Ishikawa (cell line): ENCODE results near the gene MICAL3.
A peak's percentile ranks its signal among the peaks of the same experiment; 100 is the strongest.

Experiments
- CEBPB ChIP-seq: IDR thresholded peaks from 2 replicates; pipeline ENCODE4 v1.6.1; 2012
- CREB1 ChIP-seq: IDR thresholded peaks from 2 replicates; pipeline ENCODE4 v1.6.1; 2012; ENCODE audit warnings: low read depth
- EGR1 ChIP-seq: IDR thresholded peaks from 2 replicates; pipeline ENCODE4 v1.6.1; 2012
- EP300 ChIP-seq: IDR thresholded peaks from 2 replicates; pipeline ENCODE4 v1.6.1; 2012; ENCODE audit warnings: borderline replicate concordance
- FOXM1 ChIP-seq: IDR thresholded peaks from 2 replicates; pipeline ENCODE4 v1.6.1; 2012; ENCODE audit warnings: low read depth, borderline replicate concordance
- NFIC ChIP-seq: IDR thresholded peaks from 2 replicates; pipeline ENCODE4 v1.6.1; 2012
- RAD21 ChIP-seq: IDR thresholded peaks from 2 replicates; pipeline ENCODE4 v1.6.1; 2012; ENCODE audit warnings: low read depth
- TAF1 ChIP-seq: IDR thresholded peaks from 2 replicates; pipeline ENCODE4 v1.6.1; 2012; ENCODE audit warnings: low read depth, mild to moderate bottlenecking
- TCF12 ChIP-seq: IDR thresholded peaks from 2 replicates; pipeline ENCODE4 v1.6.1; 2012; ENCODE audit warnings: low read depth
- TEAD4 ChIP-seq: IDR thresholded peaks from 2 replicates; pipeline ENCODE4 v1.6.1; 2012
- YY1 ChIP-seq: IDR thresholded peaks from 2 replicates; pipeline ENCODE4 v1.6.1; 2012; ENCODE audit warnings: low read depth
- ZBTB7A ChIP-seq: IDR thresholded peaks from 2 replicates; pipeline ENCODE4 v1.6.1; 2012; ENCODE audit warnings: low read depth
- TF ChIP-seq, protein P1 (sequence below): IDR thresholded peaks from 2 replicates; pipeline ENCODE4 v1.6.1; 2012
- TF ChIP-seq, protein P2 (sequence below): IDR thresholded peaks from 2 replicates; pipeline ENCODE4 v1.6.1; 2012; ENCODE audit warnings: low read depth, mild to moderate bottlenecking
- TF ChIP-seq, protein P3 (sequence below): IDR thresholded peaks from 2 replicates; pipeline ENCODE4 v1.6.1; 2012

The MICAL3 gene

DNA sequence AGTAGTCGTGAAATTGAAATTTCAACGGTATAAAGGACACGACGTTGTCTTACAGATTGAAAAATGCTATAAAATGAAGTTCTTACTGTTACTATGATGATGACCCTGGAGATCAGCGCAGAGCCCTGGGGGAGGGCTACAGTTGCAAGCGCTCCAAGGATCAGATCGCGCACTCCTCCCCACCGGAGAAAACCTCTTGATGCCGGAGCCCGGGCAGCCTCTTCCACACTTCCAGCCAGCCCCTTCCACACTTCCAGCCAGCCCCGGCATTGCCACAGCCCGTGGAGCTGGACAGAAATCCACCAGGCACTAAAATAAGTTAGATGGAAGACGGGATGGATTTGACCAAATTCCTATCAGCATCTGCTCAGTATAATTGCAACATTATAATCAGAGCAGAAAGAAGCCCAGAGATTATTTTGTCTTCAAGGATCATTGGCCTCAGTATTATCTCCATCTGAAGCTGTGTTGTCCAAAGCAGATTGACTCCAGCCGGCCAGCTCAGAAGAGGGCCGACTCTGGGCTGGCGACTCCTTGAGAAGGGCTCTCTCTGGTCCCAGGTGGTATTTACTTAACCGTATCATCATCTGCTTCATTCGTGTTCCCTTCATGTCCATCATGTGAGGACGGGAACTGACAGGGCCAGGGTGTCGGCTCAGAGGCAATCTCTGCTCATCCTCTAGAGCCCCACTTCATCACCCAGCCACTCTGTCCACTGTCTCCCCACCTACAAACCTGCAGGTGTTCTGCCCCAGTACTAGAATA lies 777 bp upstream of the MICAL3 start:
- no peak for TF ChIP-seq TCF12
- TF ChIP-seq RAD21: no peak
- TF ChIP-seq, protein P1, sequence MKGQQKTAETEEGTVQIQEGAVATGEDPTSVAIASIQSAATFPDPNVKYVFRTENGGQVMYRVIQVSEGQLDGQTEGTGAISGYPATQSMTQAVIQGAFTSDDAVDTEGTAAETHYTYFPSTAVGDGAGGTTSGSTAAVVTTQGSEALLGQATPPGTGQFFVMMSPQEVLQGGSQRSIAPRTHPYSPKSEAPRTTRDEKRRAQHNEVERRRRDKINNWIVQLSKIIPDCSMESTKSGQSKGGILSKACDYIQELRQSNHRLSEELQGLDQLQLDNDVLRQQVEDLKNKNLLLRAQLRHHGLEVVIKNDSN: no peak
- TF ChIP-seq TEAD4: no peak
- no peak for TF ChIP-seq YY1
- TF ChIP-seq NFIC: no peak
- no peak for TF ChIP-seq EP300
- TF ChIP-seq FOXM1: no peak

DNA sequence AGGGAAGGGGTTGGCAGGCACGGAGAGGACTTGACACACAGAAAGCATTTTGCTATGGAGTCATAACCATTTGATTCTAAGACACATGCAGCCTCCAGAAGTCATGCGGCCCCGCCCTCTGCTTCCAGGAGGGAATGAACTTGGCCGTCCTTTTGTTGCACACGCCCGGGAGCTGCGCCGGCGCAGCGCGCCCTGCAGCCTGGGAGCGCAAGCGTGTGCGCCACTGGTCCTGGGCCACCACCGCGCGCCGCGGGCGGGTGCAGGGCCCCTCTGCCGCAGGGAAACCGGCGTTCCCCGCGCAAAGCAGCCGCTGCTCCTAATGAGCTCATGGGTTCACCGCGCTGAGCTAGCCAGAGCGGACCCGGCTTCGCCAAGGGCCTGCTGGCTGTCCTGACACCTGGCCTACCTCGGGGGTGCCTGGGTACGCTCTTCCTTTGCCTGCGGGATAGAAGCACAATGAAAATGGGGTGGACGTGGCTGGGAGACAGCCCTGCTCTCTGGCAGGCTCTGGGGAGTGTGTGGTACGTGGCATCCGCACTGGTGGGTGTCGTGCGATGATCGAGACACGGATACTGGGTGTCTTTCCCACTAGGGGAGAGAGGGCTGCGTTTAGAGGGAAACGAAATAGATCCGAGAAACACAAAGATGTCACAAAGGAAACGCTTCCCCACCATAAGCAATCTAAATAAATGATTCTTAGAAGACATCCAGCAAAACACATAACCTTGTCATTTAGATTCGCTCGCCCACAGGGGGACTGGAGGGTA lies 669 bp downstream of the MICAL3 start:
- TF ChIP-seq FOXM1 (no peak), TAF1 (peak; percentile 57; the same call in 1 of the 2 replicates), CREB1 (no peak), YY1 (0 out of 2 replicates have a peak, but pooled peaks have one; percentile 41), EP300 (no peak), NFIC (peak; percentile 23; the same call in 1 of the 2 replicates), TCF12 (no peak; the same call in 1 of the 2 replicates), EGR1 (no peak), CEBPB (no peak), RAD21 (peak; percentile 15; the same call in 1 of the 2 replicates), ZBTB7A (peak; percentile 39; the same call in 1 of the 2 replicates), TEAD4 (0 out of 2 replicates have a peak, but pooled peaks have one; percentile 27)
- TF ChIP-seq, protein P2, sequence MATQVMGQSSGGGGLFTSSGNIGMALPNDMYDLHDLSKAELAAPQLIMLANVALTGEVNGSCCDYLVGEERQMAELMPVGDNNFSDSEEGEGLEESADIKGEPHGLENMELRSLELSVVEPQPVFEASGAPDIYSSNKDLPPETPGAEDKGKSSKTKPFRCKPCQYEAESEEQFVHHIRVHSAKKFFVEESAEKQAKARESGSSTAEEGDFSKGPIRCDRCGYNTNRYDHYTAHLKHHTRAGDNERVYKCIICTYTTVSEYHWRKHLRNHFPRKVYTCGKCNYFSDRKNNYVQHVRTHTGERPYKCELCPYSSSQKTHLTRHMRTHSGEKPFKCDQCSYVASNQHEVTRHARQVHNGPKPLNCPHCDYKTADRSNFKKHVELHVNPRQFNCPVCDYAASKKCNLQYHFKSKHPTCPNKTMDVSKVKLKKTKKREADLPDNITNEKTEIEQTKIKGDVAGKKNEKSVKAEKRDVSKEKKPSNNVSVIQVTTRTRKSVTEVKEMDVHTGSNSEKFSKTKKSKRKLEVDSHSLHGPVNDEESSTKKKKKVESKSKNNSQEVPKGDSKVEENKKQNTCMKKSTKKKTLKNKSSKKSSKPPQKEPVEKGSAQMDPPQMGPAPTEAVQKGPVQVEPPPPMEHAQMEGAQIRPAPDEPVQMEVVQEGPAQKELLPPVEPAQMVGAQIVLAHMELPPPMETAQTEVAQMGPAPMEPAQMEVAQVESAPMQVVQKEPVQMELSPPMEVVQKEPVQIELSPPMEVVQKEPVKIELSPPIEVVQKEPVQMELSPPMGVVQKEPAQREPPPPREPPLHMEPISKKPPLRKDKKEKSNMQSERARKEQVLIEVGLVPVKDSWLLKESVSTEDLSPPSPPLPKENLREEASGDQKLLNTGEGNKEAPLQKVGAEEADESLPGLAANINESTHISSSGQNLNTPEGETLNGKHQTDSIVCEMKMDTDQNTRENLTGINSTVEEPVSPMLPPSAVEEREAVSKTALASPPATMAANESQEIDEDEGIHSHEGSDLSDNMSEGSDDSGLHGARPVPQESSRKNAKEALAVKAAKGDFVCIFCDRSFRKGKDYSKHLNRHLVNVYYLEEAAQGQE: no peak
- TF ChIP-seq, protein P3, sequence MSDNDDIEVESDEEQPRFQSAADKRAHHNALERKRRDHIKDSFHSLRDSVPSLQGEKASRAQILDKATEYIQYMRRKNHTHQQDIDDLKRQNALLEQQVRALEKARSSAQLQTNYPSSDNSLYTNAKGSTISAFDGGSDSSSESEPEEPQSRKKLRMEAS: peak; percentile 85
- TF ChIP-seq, protein P1: no peak; the same call in 1 of the 2 replicates

DNA sequence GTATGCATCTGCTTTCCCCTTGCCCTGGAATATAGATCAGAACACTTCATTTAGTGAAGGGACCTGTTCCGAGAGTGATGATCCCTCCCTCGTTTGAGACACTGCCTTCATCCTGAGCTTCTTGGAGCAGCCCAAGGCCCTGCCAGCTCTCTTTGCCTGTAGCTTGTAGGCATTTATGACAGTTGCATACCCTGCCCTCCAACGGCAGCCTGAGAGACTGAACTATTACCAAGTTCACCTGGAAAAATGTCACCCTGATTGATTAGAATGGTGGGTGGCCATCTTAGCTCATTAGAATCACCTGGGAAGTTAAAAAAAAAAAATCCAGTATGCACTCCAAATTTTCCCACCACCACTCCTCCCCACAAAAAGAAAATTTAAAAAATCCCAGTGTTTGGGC lies 1.5 kb downstream of the MICAL3 start:
- TF ChIP-seq ZBTB7A (no peak), YY1 (no peak), FOXM1 (no peak), TCF12 (no peak), RAD21 (no peak)

DNA sequence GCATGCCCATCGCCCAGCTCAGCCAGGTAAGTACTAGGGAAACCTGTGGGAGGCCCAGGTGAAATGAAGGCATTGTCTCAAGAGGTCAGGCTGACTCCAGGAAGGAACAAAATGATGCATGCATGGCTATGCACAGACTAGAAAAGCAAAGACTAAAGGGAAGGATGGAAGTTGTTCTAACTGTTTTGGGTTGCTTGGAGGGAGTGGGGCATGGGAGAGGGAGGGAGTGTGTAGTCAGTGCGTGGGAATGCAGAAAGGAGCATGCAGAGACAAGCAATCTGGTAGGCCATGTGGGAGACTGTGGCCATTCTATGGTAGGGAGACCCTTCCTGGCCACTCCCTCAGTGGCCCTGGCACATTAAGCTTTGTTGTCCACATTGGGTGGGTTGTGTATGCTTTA lies 2.9 kb downstream of the MICAL3 start:
- TF ChIP-seq, protein P3: no peak
- TF ChIP-seq TEAD4 (no peak), CREB1 (no peak), EGR1 (no peak), CEBPB (no peak), TCF12 (no peak), NFIC (no peak), FOXM1 (no peak), RAD21 (no peak), EP300 (no peak), TAF1 (no peak), ZBTB7A (no peak), YY1 (no peak)
- TF ChIP-seq, protein P2: no peak
- TF ChIP-seq, protein P1: no peak

DNA sequence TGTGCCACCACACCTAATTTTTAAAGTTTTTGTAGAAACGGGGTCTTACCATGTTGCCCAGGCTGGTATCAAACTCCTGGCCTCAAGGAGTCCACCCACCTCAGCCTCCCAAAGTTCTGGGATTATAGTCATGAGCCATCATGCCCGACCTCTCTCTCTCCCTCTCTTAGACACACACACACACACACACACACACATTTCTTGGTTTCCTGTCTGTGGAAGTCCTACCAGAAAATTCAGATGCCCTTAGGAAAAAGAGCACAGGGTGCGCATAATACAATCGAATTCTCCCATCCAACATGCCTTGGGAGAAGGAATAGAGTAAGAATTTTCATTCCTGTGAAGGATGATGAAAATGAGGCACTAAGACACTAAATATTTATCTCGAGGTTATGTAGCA lies 10.4 kb downstream of the MICAL3 start:
- TF ChIP-seq RAD21: no peak
- TF ChIP-seq, protein P2: no peak
- TF ChIP-seq EP300: no peak
- TF ChIP-seq, protein P1: no peak
- TF ChIP-seq ZBTB7A: no peak
- TF ChIP-seq NFIC: no peak
- no peak for TF ChIP-seq CEBPB
- TF ChIP-seq, protein P3: no peak
- TF ChIP-seq TCF12: no peak
- TF ChIP-seq TAF1: no peak
